Renal pelvis (tissue), 4 donors: ENCODE results near the gene TMEM109. TPM values are rescaled to one million over a fixed set of nuclear protein-coding genes. Genes with fewer than 3 reads are reported as not detected.

ENCODE experiments used
- DNase-seq: peaks from one replicate; pipeline ENCODE4 v3.0.0-alpha.2; 2013
- polyA plus RNA-seq, 3 donors: library from polyadenylated mRNA; unstranded; fragments of 120-200 nt; gene quantifications; one replicate each; pipeline ENCODE4 v1.2.1, GENCODE V29; 2013; ENCODE audit not compliant: insufficient read length in 3 of 3

Gene TMEM109
- polyA plus RNA-seq, 3 donors = 84.4 to 101 (median 89.5) TPM

DNA sequence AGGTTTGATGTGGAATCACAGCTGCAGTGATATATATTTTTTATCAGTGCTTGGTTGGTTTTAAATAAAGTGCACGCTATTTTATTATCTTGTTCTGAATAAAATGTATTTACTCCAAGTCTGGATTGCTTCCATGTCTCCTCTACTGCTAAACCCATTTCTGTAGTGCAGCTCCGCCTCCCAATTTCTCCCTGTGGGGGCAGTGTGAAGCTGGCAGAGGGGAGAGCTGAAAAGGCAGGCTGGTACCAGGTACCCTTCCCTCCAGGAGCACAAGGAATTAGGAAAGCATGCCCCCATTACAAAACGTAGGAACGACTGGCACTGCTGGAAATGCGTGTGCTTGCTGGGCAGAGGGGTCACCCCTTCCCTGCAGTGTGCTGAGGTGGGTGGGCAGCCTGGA is 9.4 kb downstream of the TMEM109 start:
- no peak for DNase-seq

DNA sequence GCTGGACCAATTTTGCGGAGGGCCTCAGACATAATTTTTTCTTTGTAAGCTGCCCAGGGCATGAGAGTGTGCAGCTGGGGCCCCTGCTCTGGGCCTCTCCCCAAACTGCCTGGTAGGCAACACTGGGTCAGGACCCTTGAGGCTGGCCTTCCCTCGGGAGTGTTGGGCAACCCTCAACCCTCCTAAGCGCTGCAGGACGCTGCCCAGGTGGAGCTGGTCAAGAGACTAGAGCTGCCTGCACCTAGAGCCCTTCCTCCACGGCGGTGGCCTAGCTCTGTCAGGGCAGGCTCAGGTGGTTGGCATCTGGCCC is 9.8 kb downstream of the TMEM109 start:
- DNase-seq = no peak

DNA sequence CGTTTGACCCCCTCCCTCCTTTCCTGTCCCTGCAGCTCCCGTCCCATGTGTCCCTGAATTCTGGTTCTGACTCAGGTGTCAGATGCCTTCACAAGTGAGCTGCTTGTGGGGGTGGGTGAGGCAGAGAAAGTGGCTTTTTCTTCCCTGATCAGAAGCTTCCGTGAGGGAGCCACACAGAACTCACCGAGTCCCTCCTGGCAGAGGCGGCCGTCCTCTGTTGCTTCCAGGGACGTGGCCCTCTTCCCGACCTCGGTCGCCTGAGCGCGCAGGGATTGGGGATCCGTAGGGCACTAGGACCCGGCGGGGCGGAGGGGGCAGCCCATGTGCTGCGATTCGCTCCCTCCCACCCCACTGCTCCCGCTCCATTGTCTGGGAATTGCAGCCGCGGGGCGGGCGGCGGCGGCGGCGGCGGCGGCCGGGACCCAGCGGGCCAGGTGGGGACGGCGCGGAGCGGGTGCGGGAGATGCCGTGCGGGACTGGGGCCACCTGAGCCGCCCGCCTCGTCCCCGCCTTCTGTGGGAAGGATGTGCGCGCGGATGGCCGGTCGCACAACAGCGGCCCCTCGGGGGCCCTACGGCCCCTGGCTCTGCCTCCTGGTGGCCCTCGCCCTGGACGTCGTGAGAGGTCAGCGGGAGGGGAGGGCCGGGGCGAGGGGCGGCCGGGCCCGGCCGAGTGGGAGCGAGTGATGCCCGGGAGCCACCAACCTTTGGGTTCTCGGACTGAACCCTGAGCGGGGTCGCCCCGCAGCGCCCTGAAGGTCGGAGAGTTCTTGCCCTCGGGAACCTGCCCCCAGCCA is 10.3 kb downstream of the TMEM109 start, which contains the start of gene TMEM132A:
Gene TMEM132A (plus strand): TSS at position 351 of the 796 bp plus-strand sequence. CDS start 174 bp downstream, at position 525.
- peak; percentile 72 for DNase-seq

DNA sequence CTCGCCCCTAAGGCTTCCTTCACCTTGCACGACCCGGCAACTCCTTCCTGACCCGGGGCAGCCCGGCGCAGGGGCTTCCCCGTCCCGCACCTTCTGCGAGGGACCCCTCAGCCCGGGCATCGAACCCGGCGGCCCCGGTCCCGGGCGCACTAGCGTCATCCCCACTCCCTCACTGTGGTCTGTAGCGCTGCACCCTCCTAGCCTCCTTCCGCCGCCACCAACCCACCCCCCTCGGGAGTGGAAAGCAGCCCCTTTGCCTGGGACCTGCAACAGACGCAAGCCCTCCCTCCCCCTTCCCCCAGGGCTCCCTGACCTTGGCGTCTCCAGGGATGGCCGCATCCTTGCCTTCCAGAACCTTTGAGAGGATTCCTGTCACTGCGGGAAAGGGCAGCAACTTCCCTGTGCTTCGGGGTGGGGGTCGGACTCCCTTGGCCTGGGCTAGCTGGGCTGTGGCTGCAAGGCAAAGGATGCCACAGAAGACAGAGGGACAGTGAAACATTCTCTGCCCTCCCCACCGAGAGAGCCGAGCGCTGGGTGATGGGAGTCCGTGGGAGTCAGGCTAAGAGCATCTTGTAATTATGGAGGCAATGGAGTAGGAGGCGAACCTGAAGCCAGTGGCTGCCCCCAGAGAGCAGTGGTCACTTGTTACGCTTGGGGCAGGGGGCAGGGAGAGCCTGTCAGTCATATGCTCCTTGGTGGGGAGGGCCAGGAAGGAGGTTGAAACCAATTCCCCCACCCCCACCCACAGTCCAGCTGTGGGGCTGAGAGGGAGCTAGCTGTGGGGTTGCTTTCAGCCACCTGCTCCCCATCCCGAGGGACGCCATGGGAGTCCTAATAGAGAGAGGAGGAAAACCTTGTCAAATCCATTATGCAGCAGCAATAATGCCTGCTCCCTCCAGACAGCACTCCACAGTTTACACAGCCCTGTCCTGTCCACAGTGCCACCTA is 11.2 kb downstream of the TMEM109 start:
- DNase-seq = no peak

DNA sequence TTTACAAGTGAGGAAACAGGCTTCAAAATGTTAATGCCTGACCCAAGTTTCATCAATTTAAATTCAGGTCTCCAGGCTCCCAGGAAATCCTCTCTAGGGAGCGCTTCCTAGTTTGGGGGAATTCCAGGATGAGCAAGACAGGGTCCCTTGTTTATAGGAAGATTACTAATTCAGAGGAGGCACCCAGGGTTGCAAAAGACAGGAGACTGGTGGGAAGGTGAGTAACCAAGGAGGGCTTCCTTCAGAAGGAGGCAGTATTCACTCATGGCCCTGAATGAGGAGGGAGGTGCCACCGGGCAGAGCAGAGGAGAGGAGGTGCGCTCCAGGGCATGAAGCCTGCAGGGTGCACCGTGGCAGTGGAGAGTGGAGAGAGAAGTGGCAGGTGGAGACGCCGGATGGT is 11.9 kb downstream of the TMEM109 start:
- DNase-seq = no peak

DNA sequence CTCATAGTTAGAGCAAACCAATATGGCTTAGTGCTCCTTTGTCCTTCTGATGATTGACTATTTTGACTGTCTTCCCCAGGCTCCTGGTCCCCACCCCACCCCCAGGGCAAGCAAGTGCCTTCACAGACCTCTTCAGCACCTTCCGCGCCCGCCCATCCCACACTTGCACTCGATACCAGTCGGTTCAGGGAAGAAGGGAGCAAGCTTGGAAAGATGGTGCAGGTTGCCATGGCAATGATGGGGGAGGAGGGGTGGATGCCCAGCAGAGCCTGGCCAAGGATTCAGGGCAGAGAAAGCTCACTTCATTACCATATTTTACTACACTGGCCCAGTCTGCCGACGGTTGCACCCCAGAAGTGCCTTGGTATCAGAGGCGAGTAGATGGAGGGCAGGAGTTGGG is 12.5 kb downstream of the TMEM109 start:
- no peak for DNase-seq

DNA sequence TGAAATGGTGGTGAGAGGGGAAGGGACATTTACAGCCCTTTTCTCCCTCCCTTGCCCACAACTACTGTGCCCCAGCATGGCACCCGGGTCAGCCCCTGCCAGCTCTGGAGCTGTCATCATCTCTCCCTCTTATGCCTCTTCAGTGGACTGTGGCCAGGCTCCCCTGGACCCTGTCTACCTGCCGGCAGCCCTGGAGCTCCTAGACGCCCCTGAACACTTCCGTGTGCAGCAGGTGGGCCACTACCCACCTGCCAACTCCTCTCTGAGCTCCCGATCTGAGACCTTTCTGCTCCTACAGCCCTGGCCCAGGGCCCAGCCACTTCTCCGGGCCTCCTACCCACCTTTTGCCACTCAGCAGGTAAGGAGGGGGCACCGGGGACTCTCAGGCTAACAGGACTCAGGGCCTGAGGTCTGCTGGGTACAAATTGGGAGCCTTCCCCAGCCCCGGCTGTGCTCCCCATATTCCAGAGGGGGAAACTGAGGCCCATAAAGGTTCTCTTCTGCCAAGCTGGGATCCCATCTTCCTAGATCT is 13.2 kb downstream of the TMEM109 start:
- DNase-seq = no peak

DNA sequence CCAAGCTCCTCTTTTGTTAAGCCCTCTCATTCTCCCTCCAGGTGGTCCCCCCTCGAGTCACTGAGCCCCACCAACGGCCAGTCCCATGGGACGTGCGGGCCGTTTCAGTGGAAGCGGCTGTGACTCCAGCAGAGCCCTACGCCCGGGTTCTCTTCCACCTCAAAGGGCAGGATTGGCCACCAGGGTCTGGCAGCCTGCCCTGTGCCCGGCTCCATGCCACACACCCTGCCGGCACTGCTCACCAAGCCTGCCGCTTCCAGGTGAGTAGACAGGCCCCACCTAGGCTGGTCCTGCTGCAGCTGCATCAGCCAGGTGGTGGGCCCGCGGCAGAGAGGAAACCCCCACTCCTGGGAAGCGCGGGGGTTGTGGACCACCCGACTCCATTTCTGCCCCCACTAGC is 13.6 kb downstream of the TMEM109 start:
- no peak for DNase-seq

DNA sequence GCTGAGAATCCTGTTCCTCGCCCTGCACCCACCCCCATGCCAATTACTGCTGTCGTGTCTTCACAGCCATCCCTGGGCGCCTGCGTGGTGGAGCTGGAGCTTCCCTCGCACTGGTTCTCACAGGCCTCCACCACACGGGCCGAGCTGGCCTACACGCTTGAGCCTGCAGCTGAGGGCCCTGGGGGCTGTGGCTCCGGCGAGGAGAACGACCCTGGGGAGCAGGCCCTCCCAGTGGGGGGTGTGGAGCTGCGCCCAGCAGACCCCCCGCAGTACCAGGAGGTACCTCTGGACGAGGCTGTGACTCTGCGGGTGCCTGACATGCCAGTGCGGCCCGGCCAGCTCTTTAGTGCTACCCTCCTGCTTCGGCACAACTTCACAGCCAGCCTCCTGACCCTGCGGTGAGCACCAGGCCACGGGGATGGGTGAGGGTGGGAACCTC is 14.6 kb downstream of the TMEM109 start:
- DNase-seq = no peak

DNA sequence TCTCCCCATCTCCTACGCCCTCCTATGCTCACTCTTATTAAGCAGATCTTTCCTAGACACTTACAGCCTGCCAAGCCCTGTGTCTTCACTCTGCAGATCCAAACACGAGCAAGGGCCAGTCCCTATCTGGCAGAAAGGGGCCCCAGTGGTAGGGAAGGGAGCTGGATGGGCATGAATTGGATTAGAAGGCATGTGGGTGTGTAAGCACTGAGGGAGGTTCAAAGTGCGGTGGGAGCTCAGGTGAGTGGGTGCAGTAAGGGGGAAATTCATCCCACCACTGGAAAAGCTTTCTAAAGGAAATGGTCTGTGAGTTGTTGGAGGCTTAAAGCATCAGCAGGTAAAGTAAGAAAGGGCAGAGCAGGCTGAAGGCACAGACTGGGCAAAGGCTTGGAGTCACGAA is 15.8 kb downstream of the TMEM109 start:
- DNase-seq = no peak

DNA sequence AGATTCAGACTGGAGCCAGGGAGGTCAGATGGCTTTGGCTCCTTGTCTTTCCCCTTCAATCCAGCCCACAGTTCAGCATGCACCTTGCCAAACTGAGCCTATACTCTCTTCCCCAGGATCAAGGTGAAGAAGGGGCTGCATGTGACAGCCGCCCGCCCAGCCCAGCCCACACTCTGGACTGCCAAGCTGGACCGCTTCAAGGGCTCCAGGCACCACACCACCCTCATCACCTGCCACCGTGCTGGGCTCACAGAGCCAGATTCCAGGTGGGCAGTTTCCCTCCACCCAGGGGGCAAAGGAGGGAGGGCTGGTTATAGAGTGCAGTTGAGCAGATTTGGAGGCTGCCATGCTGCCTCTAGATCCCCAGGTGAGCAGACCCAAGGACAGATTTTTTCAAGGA is 16.4 kb downstream of the TMEM109 start:
- no peak for DNase-seq

DNA sequence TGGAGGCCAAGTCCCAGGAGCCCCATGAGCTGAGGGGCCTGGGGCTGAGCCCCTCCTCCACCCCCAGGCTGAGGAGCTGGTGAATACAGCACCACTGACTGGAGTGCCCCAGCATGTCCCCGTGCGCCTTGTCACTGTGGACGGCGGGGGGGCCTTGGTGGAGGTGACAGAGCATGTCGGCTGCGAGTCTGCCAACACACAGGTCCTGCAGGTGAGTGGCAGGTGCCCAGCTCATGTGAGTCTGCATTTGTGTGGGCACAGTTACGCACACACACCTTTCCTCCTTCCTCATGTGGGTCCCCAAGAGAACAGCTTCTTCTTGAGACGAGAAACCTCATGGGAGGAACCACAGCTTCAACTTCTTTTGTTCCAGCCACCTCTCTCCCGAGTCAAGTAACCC is 18.0 kb downstream of the TMEM109 start:
- no peak for DNase-seq

DNA sequence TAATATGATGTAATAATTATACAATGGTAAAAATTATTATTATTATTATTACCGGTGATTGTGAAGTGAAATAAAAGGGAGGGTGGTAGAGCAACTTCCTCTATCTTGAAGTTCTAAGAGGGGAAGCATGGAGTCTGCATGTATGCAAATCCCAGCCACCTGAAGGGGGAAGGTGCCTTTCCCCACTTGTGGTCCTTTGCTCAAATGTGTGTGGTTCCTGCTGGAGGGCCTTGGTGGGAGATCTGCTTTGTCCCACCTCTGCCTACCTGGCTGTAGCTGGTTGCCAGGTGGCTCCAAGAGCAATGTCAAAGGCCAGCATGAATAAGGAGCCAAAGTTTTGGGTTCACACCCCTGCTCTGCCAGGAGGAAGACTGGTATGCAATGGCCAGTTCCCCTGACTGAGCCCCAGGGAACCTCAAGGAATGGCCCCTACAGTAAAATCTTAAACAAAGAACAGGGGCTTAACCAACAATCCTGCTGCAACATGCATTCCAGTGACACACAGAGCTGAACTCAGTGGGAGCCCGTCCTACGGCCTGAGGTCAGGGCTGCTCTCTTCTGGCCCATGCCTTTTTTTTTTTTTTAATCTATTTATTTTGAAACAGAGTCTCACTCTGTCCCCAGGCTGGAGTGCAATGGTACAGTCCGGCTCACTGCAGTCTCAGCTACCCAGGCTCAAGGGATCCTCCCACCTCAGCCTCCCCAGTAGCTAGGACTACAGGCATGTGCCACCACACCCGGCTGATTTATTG is 18.8 kb downstream of the TMEM109 start:
- no peak for DNase-seq

DNA sequence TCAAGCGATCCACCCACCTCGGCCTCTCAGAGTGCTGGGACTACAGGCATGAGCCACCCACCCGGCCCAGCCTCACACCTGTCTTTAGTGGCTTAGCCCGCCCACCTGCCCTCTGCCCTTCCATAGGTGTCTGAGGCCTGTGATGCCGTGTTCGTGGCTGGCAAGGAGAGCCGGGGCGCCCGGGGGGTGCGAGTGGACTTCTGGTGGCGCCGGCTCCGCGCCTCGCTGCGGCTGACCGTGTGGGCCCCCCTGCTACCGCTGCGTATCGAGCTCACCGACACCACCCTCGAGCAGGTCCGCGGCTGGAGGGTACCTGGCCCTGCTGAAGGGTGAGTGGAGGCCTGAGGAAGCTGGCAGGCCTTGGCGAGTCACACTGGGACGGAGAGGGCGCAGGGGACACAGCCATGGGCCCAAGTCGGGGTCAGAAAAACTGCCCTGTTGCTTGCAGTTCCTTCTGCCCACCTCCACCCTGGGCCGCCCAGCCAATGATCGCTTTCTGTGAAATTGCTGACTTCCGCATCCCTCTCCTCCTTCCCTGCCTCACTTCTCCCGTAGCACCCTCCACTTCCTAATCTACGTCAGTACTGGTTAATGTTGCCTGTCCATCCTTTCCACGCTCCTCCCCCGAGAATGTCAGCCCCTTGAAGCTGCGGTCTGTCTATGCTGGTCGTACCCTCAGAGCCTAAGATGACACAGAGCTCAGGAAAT is 19.6 kb downstream of the TMEM109 start:
- no peak for DNase-seq

DNA sequence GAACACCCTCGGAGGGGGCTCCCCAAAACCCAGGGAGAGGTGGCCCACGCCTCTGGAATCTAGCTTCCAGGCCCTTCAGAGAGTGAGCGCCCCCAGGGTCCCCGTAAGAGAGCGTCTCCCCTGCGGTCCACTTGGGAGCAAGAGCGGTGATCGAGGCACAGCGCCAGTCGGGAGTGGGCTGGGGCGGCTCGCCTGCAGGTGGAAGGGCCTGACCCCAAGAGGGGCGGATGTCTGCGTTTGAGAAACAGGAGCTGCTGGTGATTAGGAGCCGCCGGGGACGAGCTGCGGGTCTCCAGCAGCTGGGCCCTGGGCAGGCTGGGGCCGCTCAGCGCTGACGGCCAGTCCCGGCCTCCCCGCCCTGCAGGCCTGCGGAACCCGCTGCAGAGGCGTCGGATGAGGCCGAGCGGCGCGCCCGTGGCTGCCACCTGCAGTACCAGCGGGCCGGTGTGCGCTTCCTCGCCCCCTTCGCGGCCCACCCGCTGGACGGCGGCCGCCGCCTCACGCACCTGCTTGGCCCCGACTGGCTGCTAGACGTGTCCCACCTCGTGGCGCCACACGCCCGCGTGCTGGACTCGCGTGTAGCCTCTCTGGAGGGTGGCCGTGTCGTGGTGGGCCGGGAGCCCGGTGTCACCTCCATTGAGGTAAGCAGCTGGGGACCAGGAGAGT is 20.3 kb downstream of the TMEM109 start:
- no peak for DNase-seq

DNA sequence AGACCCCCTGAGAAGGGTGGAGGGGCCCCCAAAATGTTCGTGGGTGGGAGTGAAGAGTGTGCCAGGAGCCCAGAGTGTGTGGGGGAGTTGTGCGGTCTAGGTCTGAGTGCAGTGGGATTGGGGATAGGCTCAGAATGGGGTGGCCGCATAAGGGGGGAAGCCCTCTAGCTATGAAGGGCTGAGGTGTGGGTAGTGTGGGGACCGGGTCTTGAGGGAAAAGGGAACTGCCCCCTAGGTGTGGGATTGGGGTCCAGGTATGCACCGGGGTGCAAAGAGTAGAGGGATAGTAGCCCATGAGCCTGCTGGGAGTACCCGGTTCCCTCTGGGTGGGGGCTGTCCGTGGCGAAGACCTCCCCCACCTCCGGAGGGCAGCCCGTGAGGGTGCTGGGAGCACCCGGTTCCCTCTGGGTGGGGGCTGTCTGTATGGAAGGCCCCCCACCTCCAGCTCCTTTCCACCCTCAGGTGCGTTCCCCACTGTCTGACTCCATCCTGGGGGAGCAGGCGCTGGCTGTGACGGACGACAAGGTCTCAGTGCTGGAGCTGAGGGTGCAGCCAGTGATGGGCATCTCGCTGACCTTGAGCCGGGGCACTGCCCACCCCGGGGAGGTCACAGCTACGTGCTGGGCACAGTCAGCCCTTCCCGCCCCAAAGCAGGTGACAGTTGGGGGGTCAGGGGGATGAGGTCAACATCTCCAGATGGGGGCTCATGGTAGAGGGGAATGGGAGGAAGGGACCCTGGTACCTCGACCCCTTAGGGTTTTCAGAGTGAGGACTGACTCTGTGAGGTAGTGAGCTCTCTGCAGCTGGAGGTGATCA is 21.0 kb downstream of the TMEM109 start:
- DNase-seq = no peak

DNA sequence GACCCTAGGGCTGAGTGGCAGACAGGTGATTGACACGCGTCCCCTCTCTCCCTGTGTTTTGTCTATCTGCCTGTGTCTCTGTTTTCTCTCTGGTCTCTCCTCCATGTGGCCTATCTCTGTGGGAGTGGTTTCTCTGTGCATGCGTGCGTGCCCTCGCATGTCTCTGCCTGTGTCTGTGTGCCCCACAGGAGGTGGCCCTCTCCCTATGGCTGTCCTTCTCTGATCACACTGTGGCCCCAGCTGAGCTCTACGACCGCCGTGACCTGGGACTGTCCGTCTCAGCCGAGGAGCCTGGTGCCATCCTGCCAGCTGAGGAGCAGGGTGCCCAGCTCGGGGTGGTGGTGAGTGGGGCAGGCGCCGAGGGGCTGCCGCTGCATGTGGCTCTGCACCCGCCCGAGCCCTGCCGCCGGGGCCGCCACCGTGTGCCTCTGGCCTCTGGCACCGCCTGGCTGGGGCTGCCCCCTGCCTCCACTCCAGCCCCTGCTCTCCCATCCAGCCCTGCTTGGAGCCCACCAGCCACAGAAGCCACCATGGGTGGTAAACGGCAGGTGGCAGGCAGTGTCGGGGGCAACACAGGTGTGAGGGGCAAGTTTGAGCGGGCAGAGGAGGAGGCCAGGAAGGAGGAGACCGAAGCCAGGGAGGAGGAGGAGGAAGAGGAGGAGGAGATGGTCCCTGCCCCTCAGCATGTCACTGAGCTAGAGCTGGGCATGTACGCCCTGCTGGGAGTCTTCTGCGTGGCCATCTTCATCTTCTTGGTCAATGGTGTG is 21.9 kb downstream of the TMEM109 start:
- DNase-seq = no peak

DNA sequence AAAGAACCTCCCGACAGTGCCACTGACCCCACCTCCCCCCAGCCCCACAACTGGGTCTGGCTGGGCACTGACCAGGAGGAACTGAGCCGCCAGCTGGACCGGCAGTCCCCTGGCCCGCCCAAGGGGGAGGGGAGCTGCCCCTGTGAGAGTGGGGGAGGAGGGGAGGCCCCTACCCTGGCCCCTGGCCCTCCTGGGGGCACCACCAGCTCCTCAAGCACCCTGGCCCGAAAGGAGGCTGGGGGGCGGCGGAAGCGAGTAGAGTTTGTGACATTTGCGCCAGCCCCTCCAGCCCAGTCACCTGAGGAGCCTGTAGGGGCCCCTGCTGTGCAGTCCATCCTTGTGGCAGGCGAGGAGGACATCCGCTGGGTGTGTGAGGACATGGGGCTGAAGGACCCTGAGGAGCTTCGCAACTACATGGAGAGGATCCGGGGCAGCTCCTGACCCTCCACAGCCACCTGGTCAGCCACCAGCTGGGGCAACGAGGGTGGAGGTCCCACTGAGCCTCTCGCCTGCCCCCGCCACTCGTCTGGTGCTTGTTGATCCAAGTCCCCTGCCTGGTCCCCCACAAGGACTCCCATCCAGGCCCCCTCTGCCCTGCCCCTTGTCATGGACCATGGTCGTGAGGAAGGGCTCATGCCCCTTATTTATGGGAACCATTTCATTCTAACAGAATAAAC is 22.6 kb downstream of the TMEM109 start:
- no peak for DNase-seq

DNA sequence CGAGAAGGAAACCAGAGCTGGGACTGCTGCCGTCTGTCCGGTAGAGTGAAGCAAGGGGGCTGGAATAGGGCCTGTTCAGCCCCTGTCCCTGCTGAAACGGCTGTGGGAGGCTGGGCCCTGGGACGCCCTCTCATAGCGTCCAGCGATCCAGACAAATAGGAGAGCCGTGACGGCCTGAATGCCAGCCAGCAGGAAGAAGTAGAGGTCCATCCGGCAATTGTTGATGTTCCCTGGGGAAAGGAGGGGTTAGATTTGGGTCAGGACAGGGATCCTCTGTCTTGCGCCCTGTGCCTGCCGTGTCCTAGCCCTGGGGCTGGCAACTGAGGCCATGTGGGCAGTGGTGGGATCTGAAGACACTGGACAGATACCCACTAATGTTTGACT is 23.2 kb downstream of the TMEM109 start:
- DNase-seq = no peak
